GM18951 (cell line): ENCODE results near the gene SH3PXD2B.
"Not testable (repeated sequence)": the region's sequence is repeated elsewhere in the genome, so short reads cannot be mapped to it uniquely, and the experiment has no call there.

Experiments
- POLR2A ChIP-seq: IDR thresholded peaks from 4 replicates; pipeline ENCODE4 v1.6.1; 2011; ENCODE audit warnings: mild to moderate bottlenecking; ENCODE audit not compliant: insufficient read length, insufficient read depth; ENCODE audit errors: extremely low read depth
- in situ Hi-C: fragments of 300-500 bp; cut with MboI; formaldehyde crosslinking; loops from one replicate; pipeline ENCODE4 v1.12.0; 2022; ENCODE audit warnings: low sequenced_read_pairs, mixed read lengths, inconsistent platforms; ENCODE audit not compliant: unreplicated experiment

SH3PXD2B gene

GRCh38 chr5:172293745-172294342 is 160.5 kb downstream of the SH3PXD2B start:
- in situ Hi-C loops, result no loop called here
- no peak for TF ChIP-seq POLR2A

GRCh38 chr5:172293054-172293744 is 161.1 kb downstream of the SH3PXD2B start:
- in situ Hi-C loops, result no loop called here

GRCh38 chr5:172291837-172292236 is 162.5 kb downstream of the SH3PXD2B start:
- in situ Hi-C loops, result not testable (repeated sequence)

More at GRCh38 chr5:172293054-172293744, 161.1 kb downstream of the SH3PXD2B start:
- no peak for TF ChIP-seq POLR2A

- no peak for TF ChIP-seq POLR2A
- in situ Hi-C loops, result loop anchor here (10.0 kb wide), 2 partner anchors 94 to 174 kb away; partner anchors contain the start of gene EFCAB9
Measured at GRCh38 chr5:172288465-172288864, 165.9 kb downstream of the SH3PXD2B start.

GRCh38 chr5:172287140-172287539 is 167.2 kb downstream of the SH3PXD2B start:
- in situ Hi-C loops, result loop anchor here (10.0 kb wide), 2 partner anchors 92 to 172 kb away; partner anchors contain the start of gene EFCAB9

- in situ Hi-C loops, result loop anchor here (10.0 kb wide), 2 partner anchors 91 to 171 kb away; partner anchors contain the start of gene EFCAB9
Measured at GRCh38 chr5:172285226-172286143, 168.8 kb downstream of the SH3PXD2B start.

GRCh38 chr5:172284611-172284980 is 169.7 kb downstream of the SH3PXD2B start:
- TF ChIP-seq POLR2A, result no peak

More at GRCh38 chr5:172285226-172286143, 168.8 kb downstream of the SH3PXD2B start:
- no peak for TF ChIP-seq POLR2A

GRCh38 chr5:172283862-172284610 is 170.3 kb downstream of the SH3PXD2B start:
- TF ChIP-seq POLR2A, result peak; percentile 88
- in situ Hi-C loops, result loop anchor here (10.0 kb wide), 2 partner anchors 89 to 169 kb away; partner anchors contain the start of gene EFCAB9

More at GRCh38 chr5:172284611-172284980, 169.7 kb downstream of the SH3PXD2B start:
- in situ Hi-C loops, result loop anchor here (10.0 kb wide), 2 partner anchors 90 to 170 kb away; partner anchors contain the start of gene EFCAB9

- in situ Hi-C loops, result loop anchor here (10.0 kb wide), 2 partner anchors 88 to 168 kb away; partner anchors contain the start of gene EFCAB9
- no peak for TF ChIP-seq POLR2A
Measured at GRCh38 chr5:172283020-172283861, 171.1 kb downstream of the SH3PXD2B start, which contains the start of gene UBTD2. Gene UBTD2, minus strand, starts transcription at chr5:172283764. Its CDS starts 99 bp downstream, at chr5:172283665.

- in situ Hi-C loops, result loop anchor here (10.0 kb wide), 2 partner anchors 88 to 168 kb away; partner anchors contain the start of gene EFCAB9
- TF ChIP-seq POLR2A, result no peak
Measured at GRCh38 chr5:172282272-172283019, 171.9 kb downstream of the SH3PXD2B start.

- in situ Hi-C loops, result loop anchor here (10.0 kb wide), 2 partner anchors 87 to 167 kb away; partner anchors contain the start of gene EFCAB9
- no peak for TF ChIP-seq POLR2A
Measured at GRCh38 chr5:172281346-172281745, 173.0 kb downstream of the SH3PXD2B start.

- TF ChIP-seq POLR2A, result no peak
- in situ Hi-C loops, result loop anchor here (10.0 kb wide), 2 partner anchors 86 to 166 kb away; partner anchors contain the start of gene EFCAB9
Measured at GRCh38 chr5:172280929-172281328, 173.4 kb downstream of the SH3PXD2B start.
